H1 (cell line): ENCODE data around the gene USB1. TPM values are rescaled to one million over a fixed set of nuclear protein-coding genes. Genes with fewer than 3 reads are reported as not detected.

Experiments
- CTCF ChIA-PET: fragments of 300-600 bp; sonication (Branson Sonifier 250); formaldehyde crosslinking; loops from one replicate; lab custom pipeline; 2021; ENCODE audit not compliant: partially characterized antibody; lab: Charles Lee
- POLR2A ChIA-PET: fragments of 300-600 bp; sonication (Branson Sonifier 250); formaldehyde crosslinking; loops from one replicate; lab custom pipeline; 2021; ENCODE audit warnings: inconsistent platforms; ENCODE audit not compliant: partially characterized antibody; lab: Charles Lee
- DNase-seq, 2 experiments: peaks; one replicate each; pipeline versions ENCODE4 v3.0.0 to v3.0.0-alpha.2; 2010 to 2022; ENCODE audit warnings: low spot score in 2 of 2, low read depth in 1 of 2, mixed read lengths in 1 of 2
- FAIRE-seq: peaks from 2 replicates; lab custom pipeline; 2011; peaks lifted over from hg19 to GRCh38; lab: Jason Lieb, UNC
- H2AFZ ChIP-seq: 2 replicates; pipeline ENCODE4 v1.8.1; 2012; ENCODE audit warnings: low read length, inconsistent platforms
- H2AK5ac ChIP-seq: 2 replicates; pipeline ENCODE4 v1.6.1; 2013; ENCODE audit warnings: low read depth, low read length
- H2BK120ac ChIP-seq: replicated peaks from 2 replicates; pipeline ENCODE3; 2013; ENCODE audit warnings: low read depth, low read length, inconsistent platforms
- H2BK12ac ChIP-seq: 2 replicates; pipeline ENCODE4 v1.6.1; 2013; ENCODE audit warnings: low read depth, low read length
- H2BK15ac ChIP-seq: 2 replicates; pipeline ENCODE4 v1.6.1; 2013; ENCODE audit warnings: low read length
- H2BK20ac ChIP-seq: 2 replicates; pipeline ENCODE4 v1.6.1; 2013; ENCODE audit warnings: low read length
- H2BK5ac ChIP-seq: 2 replicates; pipeline ENCODE4 v1.6.1; 2013; ENCODE audit warnings: low read depth, low read length
- H3K14ac ChIP-seq: 2 replicates; pipeline ENCODE4 v1.6.1; 2013; ENCODE audit warnings: inconsistent platforms; ENCODE audit not compliant: insufficient read length
- H3K18ac ChIP-seq: 2 replicates; pipeline ENCODE4 v1.6.1; 2013; ENCODE audit warnings: low read length; ENCODE audit errors: extremely low read depth
- H3K23ac ChIP-seq: 2 replicates; pipeline ENCODE4 v1.6.1; 2013; ENCODE audit warnings: inconsistent platforms; ENCODE audit not compliant: insufficient read length
- H3K23me2 ChIP-seq: 2 replicates; pipeline ENCODE4 v1.6.1; 2013; ENCODE audit warnings: low read depth, low read length
- H3K27ac ChIP-seq: 2 replicates; pipeline ENCODE4 v1.6.1; 2011; ENCODE audit warnings: low read depth, low read length, inconsistent platforms
- H3K27me3 ChIP-seq, 4 experiments: replicated peaks in 1 of 4; 1 replicate in 1 of 4; 2 replicates in 3 of 4; pipeline versions ENCODE4 v1.6.1 to v1.8.1; 2011 to 2013; ENCODE audit warnings: low read length in 3 of 4, mild to moderate bottlenecking in 3 of 4, inconsistent platforms in 2 of 4, mixed read lengths in 2 of 4, moderate library complexity in 1 of 4; ENCODE audit not compliant: control insufficient read depth in 3 of 4, insufficient read depth in 3 of 4; ENCODE audit errors: extremely low read depth in 1 of 4
- H3K36me3 ChIP-seq, 4 experiments: 2 replicates each; pipeline versions ENCODE4 v1.6.1 to v1.8.1; 2011 to 2013; ENCODE audit warnings: mild to moderate bottlenecking in 4 of 4, low read length in 3 of 4, moderate library complexity in 2 of 4, control low read depth in 1 of 4, inconsistent platforms in 1 of 4; ENCODE audit not compliant: insufficient read depth in 4 of 4, control insufficient read depth in 2 of 4
- H3K4ac ChIP-seq: replicated peaks from 2 replicates; pipeline ENCODE3; 2013; ENCODE audit warnings: low read length, low read depth, mixed read lengths, inconsistent platforms; ENCODE audit not compliant: insufficient read length
- H3K4me1 ChIP-seq, 4 experiments: replicated peaks in 1 of 4; 1 replicate in 1 of 4; 2 replicates in 3 of 4; pipeline versions ENCODE4 v1.6.1 to v1.8.1; 2011 to 2013; ENCODE audit warnings: low read length in 3 of 4, inconsistent platforms in 2 of 4, mixed read lengths in 1 of 4; ENCODE audit not compliant: insufficient read depth in 4 of 4, control insufficient read depth in 3 of 4
- H3K4me2 ChIP-seq, 2 experiments: 2 replicates each; pipeline versions ENCODE4 v1.6.1 to v1.8.1; 2011 to 2013; ENCODE audit warnings: low read depth in 2 of 2, low read length in 2 of 2, control low read depth in 1 of 2, inconsistent platforms in 1 of 2, mild to moderate bottlenecking in 1 of 2; ENCODE audit not compliant: insufficient read depth in 1 of 2
- H3K4me3 ChIP-seq, 4 experiments: fragments of 200-600, 300-600 bp in 1 of 4; sonication (generic), shearing (Covaris generic), sonication (Bioruptor Twin) in 1 of 4; 2 replicates each; pipeline versions ENCODE4 v1.5.1 to v1.8.1; 2011 to 2016; ENCODE audit warnings: low read length in 4 of 4, low read depth in 3 of 4, control low read depth in 2 of 4, inconsistent platforms in 2 of 4, mild to moderate bottlenecking in 2 of 4, mixed read lengths in 1 of 4, moderate library complexity in 1 of 4; ENCODE audit not compliant: insufficient read depth in 2 of 4; ENCODE audit errors: extremely low read depth in 1 of 4
- H3K56ac ChIP-seq: replicated peaks from 2 replicates; pipeline ENCODE3; 2013; ENCODE audit warnings: low read depth, mild to moderate bottlenecking, mixed read lengths, low read length, inconsistent platforms; ENCODE audit not compliant: insufficient read length
- H3K79me1 ChIP-seq: 2 replicates; pipeline ENCODE4 v1.6.1; 2013; ENCODE audit warnings: low read depth, low read length, control low read depth
- H3K79me2 ChIP-seq, 2 experiments: 2 replicates each; pipeline versions ENCODE4 v1.6.1 to v1.8.1; 2012 to 2013; ENCODE audit warnings: low read length in 2 of 2, mild to moderate bottlenecking in 2 of 2, inconsistent platforms in 1 of 2; ENCODE audit not compliant: insufficient read depth in 2 of 2, control insufficient read depth in 1 of 2
- H3K9ac ChIP-seq, 4 experiments: replicated peaks in 1 of 4; 1 replicate in 1 of 4; 2 replicates in 3 of 4; pipeline versions ENCODE4 v1.6.1 to v1.8.1; 2011 to 2013; ENCODE audit warnings: low read depth in 3 of 4, low read length in 3 of 4, control low read depth in 2 of 4, mild to moderate bottlenecking in 2 of 4, moderate library complexity in 2 of 4, inconsistent platforms in 1 of 4; ENCODE audit errors: extremely low read depth in 1 of 4
- H3K9me3 ChIP-seq, 2 experiments: 2 replicates each; pipeline versions ENCODE4 v1.6.1 to v1.8.1; 2012 to 2013; ENCODE audit warnings: mild to moderate bottlenecking in 2 of 2, moderate library complexity in 2 of 2, control low read depth in 1 of 2, inconsistent platforms in 1 of 2, low read depth in 1 of 2, low read length in 1 of 2, mixed read lengths in 1 of 2; ENCODE audit not compliant: insufficient read depth in 2 of 2
- H4K20me1 ChIP-seq, 2 experiments: replicated peaks in 1 of 2; 2 replicates each; pipeline versions ENCODE3 to v1.8.1; 2011 to 2013; ENCODE audit warnings: inconsistent platforms in 2 of 2, low read length in 2 of 2, mild to moderate bottlenecking in 1 of 2; ENCODE audit not compliant: insufficient read depth in 2 of 2, control insufficient read depth in 1 of 2
- H4K5ac ChIP-seq: 2 replicates; pipeline ENCODE4 v1.6.1; 2013; ENCODE audit warnings: low read length, low read depth, mixed read lengths, inconsistent platforms; ENCODE audit not compliant: insufficient read length
- H4K8ac ChIP-seq: 2 replicates; pipeline ENCODE4 v1.8.0; 2013; ENCODE audit warnings: mild to moderate bottlenecking, moderate library complexity, low read length, inconsistent platforms; ENCODE audit not compliant: insufficient read depth; ENCODE audit errors: extremely low read depth
- H4K91ac ChIP-seq: replicated peaks from 2 replicates; pipeline ENCODE3; 2013; ENCODE audit warnings: low read length, mixed read lengths, inconsistent platforms; ENCODE audit not compliant: insufficient read length
- CHD2 ChIP-seq: IDR thresholded peaks from 2 replicates; pipeline ENCODE4 v1.6.1; 2012; ENCODE audit warnings: low read length, improper control_type of control experiment
- RFX5 ChIP-seq: IDR thresholded peaks from 2 replicates; pipeline ENCODE4 v1.6.1; 2011; ENCODE audit warnings: low read depth, low read length, improper control_type of control experiment, borderline replicate concordance
- YY1 ChIP-seq: IDR thresholded peaks from 2 replicates; pipeline ENCODE4 v1.6.1; 2011; ENCODE audit warnings: low read depth, mild to moderate bottlenecking, low read length
- WGBS, 2 experiments: shearing (Covaris generic) in 1 of 2; methylation state at CpG; one replicate each; pipeline versions ENCODE4 v1.1.6 to v1.1.7; 2013 to 2015; ENCODE audit warnings: low lambda C conversion rate in 2 of 2, mixed read lengths in 2 of 2, inconsistent platforms in 1 of 2, low coverage in 1 of 2, missing lambda C conversion rate in 1 of 2; ENCODE audit not compliant: insufficient replicate concordance in 2 of 2, insufficient coverage in 1 of 2, insufficient read length in 1 of 2; ENCODE audit errors: extremely low coverage in 1 of 2, missing lambda C conversion rate in 1 of 2; 5-methylcytosine and 5-hydroxymethylcytosine counted together
- polyA plus RNA-seq, 7 experiments: library from polyadenylated mRNA; depleted of rRNA in 3 of 7; stranded (reverse) in 5 of 7; unstranded in 2 of 7; fragments of >200 nt in 5 of 7; fragments of 200-250 nt in 2 of 7; gene quantifications; 1 replicate in 5 of 7; 2 replicates in 1 of 7; 4 replicates in 1 of 7; pipeline versions ENCODE4 v1.2.1 to v1.2.3, GENCODE V29; 2011 to 2013; ENCODE audit warnings: missing spikeins in 2 of 7, mixed read lengths in 2 of 7
- total RNA-seq: library from RNA; stranded (reverse); fragmentation: NEBNext Ultra II Directional; extraction: Animal tissue kit (Norgen Biotek cat#: 25700); gene quantifications from 2 replicates; pipeline ENCODE4 v1.2.1, GENCODE V29; 2021
- TF ChIP-seq, protein P1 (sequence below): IDR thresholded peaks from 2 replicates; pipeline ENCODE4 v1.6.1; 2012; ENCODE audit warnings: inconsistent platforms

The USB1 gene
- total and polyA plus RNA-seq, 2 of the 8 experiments (the other 6 are each of a cell fraction or from before 2014, with no cell fraction given), result 65.4 to 75.9 TPM

DNA sequence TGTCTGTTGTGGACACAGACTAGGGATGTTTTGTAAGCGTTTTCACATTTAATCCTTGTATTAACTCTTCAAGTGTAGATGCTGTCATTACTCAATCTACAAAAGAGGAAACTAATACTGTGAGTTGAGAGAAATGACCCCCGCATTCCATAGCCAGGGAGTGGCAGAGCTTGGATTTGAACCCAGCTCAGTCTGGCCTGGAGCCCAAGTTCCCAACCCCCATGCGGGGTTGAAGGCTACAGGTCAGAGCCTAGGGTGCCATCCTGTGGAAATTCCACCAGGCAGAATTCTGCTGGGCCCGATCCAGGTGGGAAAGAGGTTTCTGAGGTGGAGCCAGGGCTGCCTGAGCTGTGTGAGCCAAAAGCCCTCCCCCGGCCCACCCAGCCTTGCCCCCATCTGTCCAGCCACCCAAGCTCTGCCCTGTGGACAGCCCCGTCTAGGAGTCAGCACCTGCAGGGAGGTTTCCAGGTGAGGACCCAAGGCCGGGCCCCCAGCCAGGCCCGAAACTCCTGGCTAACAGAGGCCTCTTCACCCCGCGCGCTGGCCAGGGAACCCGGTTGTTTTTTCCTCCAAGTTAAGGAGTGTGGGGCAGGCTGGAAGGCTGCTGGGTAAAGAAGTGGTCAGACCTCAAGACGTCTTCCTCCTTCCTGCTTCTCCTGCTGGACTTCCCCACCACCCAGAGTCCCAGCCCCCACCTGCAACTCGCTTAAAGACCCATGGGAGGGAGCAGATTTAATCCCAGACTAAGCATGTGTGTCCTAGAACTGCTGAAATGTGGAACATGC is 30.0 kb downstream of the USB1 start:
- FAIRE-seq, result no peak
- Histone ChIP-seq H3K23ac (no peak overlapping the region), H3K56ac (no peak overlapping the region), H3K79me1 (peaks cover 26% of the 10 kb centered on the region), H2AFZ (no peak overlapping the region), H3K9me3 (no peaks in the 10 kb centered on the region), H3K27ac (no peak overlapping the region), H3K36me3 (no peaks in the 10 kb centered on the region), H3K4me2 (no peak overlapping the region), H2BK12ac (no peak overlapping the region), H2AK5ac (no peak overlapping the region), H3K79me2 (peaks cover 0 to 53% of the 10 kb centered on the region in 2 experiments; a peak in 2 of 4 replicates), H3K4me3 (no peak overlapping the region), H4K20me1 (peaks cover 7 to 30% of the 10 kb centered on the region in 2 experiments), H3K4me1 (peaks cover 0 to 24% (median 15%) of the 10 kb centered on the region in 4 experiments; a peak in 6 of 7 replicates), H2BK120ac (no peak overlapping the region), H2BK5ac (no peak overlapping the region), H4K5ac (no peak overlapping the region), H3K4ac (no peak overlapping the region), H3K9ac (no peak overlapping the region), H4K91ac (no peak overlapping the region), H4K8ac (no peak overlapping the region), H2BK20ac (no peak overlapping the region), H3K18ac (no peak overlapping the region), H3K14ac (no peak overlapping the region), H2BK15ac (no peak overlapping the region), H3K23me2 (peaks cover 18% of the 10 kb centered on the region; the same call in 1 of the 2 replicates), H3K27me3 (no peaks in the 10 kb centered on the region; a peak in 2 of 7 replicates)
- no peak for TF ChIP-seq YY1
- TF ChIP-seq, protein P1, sequence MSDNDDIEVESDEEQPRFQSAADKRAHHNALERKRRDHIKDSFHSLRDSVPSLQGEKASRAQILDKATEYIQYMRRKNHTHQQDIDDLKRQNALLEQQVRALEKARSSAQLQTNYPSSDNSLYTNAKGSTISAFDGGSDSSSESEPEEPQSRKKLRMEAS, result no peak
- no peak for TF ChIP-seq CHD2
- TF ChIP-seq RFX5, result no peak
- 81% methylated on average over 14 of the region's 14 CpGs; no CpG with 5 or more reads in 1 of the 2 experiments for WGBS, 2 experiments
- CTCF ChIA-PET, result interaction anchor here (0.7 to 19.9 kb wide), 15 partner anchors 8 to 271 kb away, joined by 4 to 362 read pairs (median 7); partner anchors contain the start of genes CFAP20 and USB1
- POLR2A ChIA-PET, result no interaction called here
- no peak for DNase-seq
